ENCODE measurements around the gene SCYGR4. TPM values are rescaled to one million over a fixed set of nuclear protein-coding genes. Genes with fewer than 3 reads are reported as not detected.
A peak's percentile ranks its signal among the peaks of the same experiment; 100 is the strongest.

The SCYGR4 gene
- total RNA-seq, 4 donors from 2014 or later: not detected

DNA sequence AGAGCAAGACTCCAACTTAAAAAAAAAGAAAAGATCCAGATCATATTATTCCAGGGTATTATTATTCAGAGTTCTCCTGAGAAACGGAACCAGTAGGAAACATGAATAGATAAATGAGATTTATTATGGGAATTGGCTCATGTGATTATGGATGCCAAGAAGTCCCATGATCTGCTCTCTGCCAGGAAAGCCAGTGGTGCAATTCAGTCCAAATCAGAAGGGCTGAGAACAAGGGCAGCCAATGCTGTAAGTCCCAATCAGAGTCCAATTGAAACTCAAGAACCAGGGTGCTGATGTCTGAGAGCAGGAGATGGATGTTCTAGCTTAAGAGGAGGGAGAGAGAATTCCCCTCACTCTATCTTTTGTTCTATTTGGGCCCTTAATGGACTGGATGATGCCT, 10.8 kb upstream of the SCYGR4 start:
- Histone ChIP-seq H3K4me3 (no peak overlapping the region), H3K9me3 (no peaks in the 10 kb centered on the region), H3K27me3 (no peaks in the 10 kb centered on the region), H3K27ac (replicated peaks in 1 of 4) (no peak overlapping the region), H3K4me1 (no peaks in the 10 kb centered on the region), H3K36me3 (no peaks in the 10 kb centered on the region)
- intact Hi-C loops (cut with DNase I): no loop called here
- 79% methylated on average over 1 of the region's 1 CpG for WGBS
- peak; percentile 88 for DNase-seq (ENCODE audit: extremely low spot score)
- TF ChIP-seq, protein P1, sequence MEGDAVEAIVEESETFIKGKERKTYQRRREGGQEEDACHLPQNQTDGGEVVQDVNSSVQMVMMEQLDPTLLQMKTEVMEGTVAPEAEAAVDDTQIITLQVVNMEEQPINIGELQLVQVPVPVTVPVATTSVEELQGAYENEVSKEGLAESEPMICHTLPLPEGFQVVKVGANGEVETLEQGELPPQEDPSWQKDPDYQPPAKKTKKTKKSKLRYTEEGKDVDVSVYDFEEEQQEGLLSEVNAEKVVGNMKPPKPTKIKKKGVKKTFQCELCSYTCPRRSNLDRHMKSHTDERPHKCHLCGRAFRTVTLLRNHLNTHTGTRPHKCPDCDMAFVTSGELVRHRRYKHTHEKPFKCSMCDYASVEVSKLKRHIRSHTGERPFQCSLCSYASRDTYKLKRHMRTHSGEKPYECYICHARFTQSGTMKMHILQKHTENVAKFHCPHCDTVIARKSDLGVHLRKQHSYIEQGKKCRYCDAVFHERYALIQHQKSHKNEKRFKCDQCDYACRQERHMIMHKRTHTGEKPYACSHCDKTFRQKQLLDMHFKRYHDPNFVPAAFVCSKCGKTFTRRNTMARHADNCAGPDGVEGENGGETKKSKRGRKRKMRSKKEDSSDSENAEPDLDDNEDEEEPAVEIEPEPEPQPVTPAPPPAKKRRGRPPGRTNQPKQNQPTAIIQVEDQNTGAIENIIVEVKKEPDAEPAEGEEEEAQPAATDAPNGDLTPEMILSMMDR (IDR thresholded peaks at IDR 0.05): no peak
- TF ChIP-seq POLR2A (IDR thresholded peaks at IDR 0.05; ENCODE audit: low read depth) (no peak), POLR2AphosphoS5 (IDR thresholded peaks at IDR 0.05) (no peak), EP300 (IDR thresholded peaks at IDR 0.05) (no peak)

DNA sequence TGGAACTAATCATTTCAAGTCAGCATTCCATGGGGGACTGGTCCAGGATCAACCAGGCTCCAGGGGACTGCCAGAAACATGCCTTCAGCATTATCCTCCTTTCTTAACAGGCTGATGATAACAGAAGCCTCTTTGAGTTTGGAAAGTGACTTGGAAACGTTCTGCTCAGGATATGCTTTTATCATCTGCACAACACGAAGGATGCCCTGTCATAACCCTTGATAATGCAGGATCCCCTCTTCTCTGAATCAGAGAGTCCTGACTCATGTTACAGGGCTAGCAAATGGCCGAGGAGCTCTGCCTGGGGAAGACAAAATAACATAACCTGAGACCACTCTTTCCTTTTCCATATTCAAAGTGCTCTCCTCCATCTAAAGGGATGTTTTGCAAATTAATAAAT, 9.4 kb upstream of the SCYGR4 start:
- Histone ChIP-seq H3K4me1 (no peaks in the 10 kb centered on the region), H3K27me3 (no peaks in the 10 kb centered on the region), H3K4me3 (no peak overlapping the region), H3K36me3 (no peaks in the 10 kb centered on the region), H3K27ac (replicated peaks in 1 of 4) (no peak overlapping the region), H3K9me3 (no peaks in the 10 kb centered on the region)
- TF ChIP-seq, protein P1 (IDR thresholded peaks at IDR 0.05): no peak
- TF ChIP-seq EP300 (IDR thresholded peaks at IDR 0.05): no peak
- TF ChIP-seq POLR2A (IDR thresholded peaks at IDR 0.05; ENCODE audit: low read depth): no peak
- TF ChIP-seq POLR2AphosphoS5 (IDR thresholded peaks at IDR 0.05): no peak
- 58% methylated on average over 2 of the region's 3 CpGs for WGBS
- intact Hi-C loops (cut with DNase I): no loop called here
- DNase-seq (ENCODE audit: extremely low spot score): peak; percentile 45

DNA sequence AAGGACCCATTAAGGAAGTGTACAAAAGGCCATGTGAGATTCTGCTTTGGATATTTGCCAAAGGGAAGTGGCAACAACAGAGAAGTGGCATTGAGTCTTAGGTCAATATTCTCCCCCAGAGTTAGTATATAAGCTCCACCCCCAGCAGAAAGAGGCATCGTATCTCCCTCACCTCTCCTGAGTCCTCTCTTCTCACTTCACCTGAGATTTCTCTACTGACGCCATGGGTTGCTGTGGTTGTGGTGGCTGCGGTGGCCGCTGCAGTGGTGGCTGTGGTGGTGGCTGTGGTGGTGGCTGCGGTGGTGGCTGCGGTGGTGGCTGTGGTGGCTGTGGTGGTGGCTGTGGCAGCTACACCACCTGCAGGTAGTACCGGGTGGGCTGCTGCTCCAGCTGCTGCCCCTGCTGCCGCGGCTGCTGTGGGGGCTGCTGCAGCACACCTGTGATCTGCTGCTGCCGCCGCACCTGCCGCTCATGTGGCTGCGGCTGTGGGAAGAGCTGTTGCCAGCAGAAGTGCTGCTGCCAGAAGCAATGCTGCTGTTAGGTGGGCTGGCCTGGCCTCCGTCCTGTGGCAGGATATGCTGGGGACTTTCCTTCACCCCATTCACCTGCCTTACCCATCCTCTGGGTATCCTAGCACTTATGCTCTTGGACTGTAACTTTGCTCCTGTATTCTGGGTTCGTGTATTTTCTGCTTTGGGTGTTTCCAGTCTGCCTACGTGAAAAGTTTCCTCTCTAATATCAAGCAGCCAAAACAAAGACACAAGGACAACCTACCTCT, 8.5 kb upstream of the SCYGR4 start:
- intact Hi-C loops (cut with DNase I): no loop called here
- DNase-seq (ENCODE audit: extremely low spot score): peak; percentile 75
- Histone ChIP-seq H3K4me3 (no peak overlapping the region), H3K27me3 (no peaks in the 10 kb centered on the region), H3K9me3 (no peaks in the 10 kb centered on the region), H3K36me3 (no peaks in the 10 kb centered on the region), H3K4me1 (no peaks in the 10 kb centered on the region), H3K27ac (replicated peaks in 1 of 4) (no peak overlapping the region)
- WGBS: 76% methylated on average over 4 of the region's 16 CpGs
- TF ChIP-seq, protein P1 (IDR thresholded peaks at IDR 0.05): no peak
- no peak for TF ChIP-seq POLR2AphosphoS5 (IDR thresholded peaks at IDR 0.05)

DNA sequence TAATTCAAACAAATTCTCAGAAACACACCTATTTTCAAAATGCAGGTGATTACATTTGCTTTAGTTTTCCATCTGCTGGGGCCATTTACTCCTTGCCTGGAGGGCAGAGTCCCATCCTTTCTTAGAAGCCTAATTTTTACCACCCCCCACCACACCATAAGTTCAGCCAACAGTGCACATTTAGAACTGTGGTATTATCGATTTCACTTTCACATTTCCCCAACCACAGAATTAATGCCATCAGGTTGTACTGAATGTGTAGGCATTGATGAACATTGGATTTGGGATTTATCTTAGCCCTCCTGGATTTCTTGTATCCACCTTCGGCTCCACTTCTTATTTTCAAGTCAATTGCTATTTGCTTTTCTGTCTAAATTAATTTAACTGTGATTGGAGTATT, 7.2 kb upstream of the SCYGR4 start:
- H3K27me3 ChIP-seq: no peaks in the 10 kb centered on the region
- no peaks in the 10 kb centered on the region for H3K9me3 ChIP-seq
- H3K27ac ChIP-seq (replicated peaks in 1 of 4): no peak overlapping the region
- no peaks in the 10 kb centered on the region for H3K4me1 ChIP-seq
- TF ChIP-seq POLR2AphosphoS5 (IDR thresholded peaks at IDR 0.05) (no peak), POLR2A (IDR thresholded peaks at IDR 0.05; ENCODE audit: low read depth) (no peak), EP300 (IDR thresholded peaks at IDR 0.05) (no peak)
- TF ChIP-seq, protein P1 (IDR thresholded peaks at IDR 0.05): no peak
- intact Hi-C loops (cut with DNase I): no loop called here
- H3K4me3 ChIP-seq: no peak overlapping the region
- DNase-seq (ENCODE audit: extremely low spot score): no peak
- 88% methylated on average over 2 of the region's 2 CpGs for WGBS
- H3K36me3 ChIP-seq: no peaks in the 10 kb centered on the region

Measured in esophagus muscularis mucosa (tissue), 4 donors.